ENCODE measurements around the gene SLC24A5.

- TF ChIP-seq CTCF (IDR thresholded peaks at IDR 0.05; ENCODE audit: low read depth, low read length, missing input control) (no peak), TAF1 (conservative IDR thresholded peaks at IDR 0.05) (no peak), HNF4G (IDR thresholded peaks at IDR 0.05) (no peak), RAD21 (IDR thresholded peaks at IDR 0.05) (no peak), MAX (IDR thresholded peaks at IDR 0.05) (no peak), JUND (IDR thresholded peaks at IDR 0.05) (no peak), NR2F2 (IDR thresholded peaks at IDR 0.05) (no peak), YY1 (IDR thresholded peaks at IDR 0.05) (no peak), RXRA (IDR thresholded peaks at IDR 0.05) (no peak), ZBTB33 (IDR thresholded peaks at IDR 0.05) (no peak), EGR1 (IDR thresholded peaks at IDR 0.05; ENCODE audit: low read depth in 2 of 2) (no peak)
Measured at GRCh38 chr15:48168616-48169015, 47.8 kb downstream of the SLC24A5 start.

All from liver (tissue), 3 donors.